Omental fat pad (tissue), 4 donors: ENCODE data around the gene SENP1. TPM values are rescaled to one million over a fixed set of nuclear protein-coding genes. Genes with fewer than 3 reads are reported as not detected.
A peak's percentile ranks its signal among the peaks of the same experiment; 100 is the strongest.

ENCODE experiments used
- ATAC-seq: fragments of 150-250 bp; one replicate; pipeline ENCODE4 v1.9.1; 2016; ENCODE audit warnings: mild to moderate bottlenecking, moderate library complexity; ENCODE audit not compliant: low FRiP score
- DNase-seq: peaks from one replicate; pipeline ENCODE4 v3.0.0-alpha.2; 2019; ENCODE audit warnings: low spot score
- CTCF ChIP-seq, 3 donors: fragments of 450-650 bp; IDR thresholded peaks; one replicate each; pipeline ENCODE4 v1.5.1; 2016 to 2017; ENCODE audit warnings: antibody characterized with exemption in 3 of 3, mild to moderate bottlenecking in 3 of 3, moderate library complexity in 2 of 3
- total RNA-seq, 4 donors: library from RNA; depleted of rRNA; stranded (reverse); fragments of >200 nt; gene quantifications; one replicate each; pipeline ENCODE4 v1.1.0, GENCODE V29; 2016

Gene SENP1
- total RNA-seq, 4 donors from 2014 or later, result 13.6 to 23.0 (median 18.2) TPM

- TF ChIP-seq CTCF (IDR thresholded peaks at IDR 0.05), result no peak
- DNase-seq, result no peak
- no peak for ATAC-seq
Measured at GRCh38 chr12:48123169-48123568, 17.3 kb upstream of the SENP1 start.

- ATAC-seq (no peak), DNase-seq (no peak)
- TF ChIP-seq CTCF (IDR thresholded peaks at IDR 0.05), result no peak
Measured at GRCh38 chr12:48122065-48122834, 16.4 kb upstream of the SENP1 start.

GRCh38 chr12:48121522-48121921, 15.6 kb upstream of the SENP1 start:
- no peak for TF ChIP-seq CTCF (IDR thresholded peaks at IDR 0.05)
- no peak for DNase-seq
- ATAC-seq, result no peak

GRCh38 chr12:48119834-48120195, 13.9 kb upstream of the SENP1 start:
- no peak for TF ChIP-seq CTCF (IDR thresholded peaks at IDR 0.05)
- ATAC-seq (peak; percentile 15), DNase-seq (no peak)

GRCh38 chr12:48119078-48119833, 13.4 kb upstream of the SENP1 start, which contains the start of gene PFKM:
Gene PFKM, plus strand, starts transcription at chr12:48119364. Its CDS starts 3,411 bp downstream, at chr12:48122775.
- peak; percentile 99 for ATAC-seq
- TF ChIP-seq CTCF (IDR thresholded peaks at IDR 0.05), result peak in 1 of 3 donors; percentile 4
- DNase-seq, result peak; percentile 29

GRCh38 chr12:48118284-48118871, 12.5 kb upstream of the SENP1 start:
- DNase-seq (no peak), ATAC-seq (no peak)
- TF ChIP-seq CTCF (IDR thresholded peaks at IDR 0.05), result no peak
